OCI-LY7 (cell line): ENCODE measurements around the gene MAP3K20. TPM values are rescaled to one million over a fixed set of nuclear protein-coding genes. Genes with fewer than 3 reads are reported as not detected.
"Not testable (repeated sequence)": the region's sequence is repeated elsewhere in the genome, so short reads cannot be mapped to it uniquely, and the experiment has no call there.

Source experiments
- BruUV-seq: library from RNA; stranded (reverse); fragments of 400-500 nt; replicated peaks from 2 replicates; lab custom pipeline; 2021; lab: Mats Ljungman, UMichigan
- CTCF ChIA-PET: fragments of 300-600 bp; sonication (Branson Sonifier 250); formaldehyde crosslinking; loops from one replicate; lab custom pipeline; 2022; ENCODE audit warnings: antibody characterized with exemption; ENCODE audit not compliant: unreplicated experiment; lab: Charles Lee
- POLR2A ChIA-PET: fragments of 300-600 bp; sonication (Branson Sonifier 250); formaldehyde crosslinking; loops from one replicate; lab custom pipeline; 2022; ENCODE audit warnings: antibody characterized with exemption; lab: Charles Lee
- DNase-seq: peaks from one replicate; pipeline ENCODE4 v3.0.0-alpha.2; 2015; ENCODE audit warnings: low spot score
- H2AFZ ChIP-seq: fragments of 200-600 bp; sonication (generic), shearing (Covaris generic); 2 replicates; pipeline ENCODE4 v1.6.1; 2014; ENCODE audit warnings: mild to moderate bottlenecking, antibody characterized with exemption, low read length, moderate library complexity
- H3K27ac ChIP-seq: fragments of 200-600 bp; sonication (generic); 2 replicates; pipeline ENCODE4 v1.5.1; 2014; ENCODE audit warnings: mixed run types, low read depth, mild to moderate bottlenecking, moderate library complexity, low read length, inconsistent platforms; ENCODE audit not compliant: poor library complexity, severe bottlenecking
- H3K36me3 ChIP-seq: fragments of 200-600 bp; sonication (generic); 2 replicates; pipeline ENCODE4 v1.6.1; 2014; ENCODE audit warnings: mild to moderate bottlenecking, antibody characterized with exemption, low read length, moderate library complexity, mixed read lengths; ENCODE audit not compliant: insufficient read depth
- H3K4me1 ChIP-seq: fragments of 200-600 bp; sonication (generic); 2 replicates; pipeline ENCODE4 v1.5.1; 2014; ENCODE audit warnings: mild to moderate bottlenecking, low read length; ENCODE audit not compliant: insufficient read depth, poor library complexity, severe bottlenecking
- H3K4me2 ChIP-seq: fragments of 200-600 bp; sonication (generic); 2 replicates; pipeline ENCODE4 v1.6.1; 2014; ENCODE audit warnings: mild to moderate bottlenecking, low read length
- H3K4me3 ChIP-seq: fragments of 200-600 bp; sonication (generic); 2 replicates; pipeline ENCODE4 v1.5.1; 2014; ENCODE audit warnings: mild to moderate bottlenecking, low read depth, low read length; ENCODE audit not compliant: poor library complexity, severe bottlenecking
- H3K79me2 ChIP-seq: fragments of 200-600 bp; sonication (generic); 2 replicates; pipeline ENCODE4 v1.6.1; 2016; ENCODE audit warnings: low read depth, mild to moderate bottlenecking, low read length, moderate library complexity, mixed read lengths; ENCODE audit not compliant: insufficient read depth
- H3K9me2 ChIP-seq: fragments of 200-600 bp; sonication (generic); 2 replicates; pipeline ENCODE4 v1.6.1; 2016; ENCODE audit warnings: mild to moderate bottlenecking, low read length, mixed read lengths; ENCODE audit not compliant: insufficient read depth
- H3K9me3 ChIP-seq: fragments of 200-600 bp; sonication (generic); 2 replicates; pipeline ENCODE4 v1.6.1; 2014; ENCODE audit warnings: mild to moderate bottlenecking, mixed run types, low read length, mixed read lengths
- H4K20me1 ChIP-seq: fragments of 200-600 bp; sonication (generic); 2 replicates; pipeline ENCODE4 v1.6.1; 2014; ENCODE audit warnings: mild to moderate bottlenecking, antibody characterized with exemption, low read length, moderate library complexity, mixed read lengths; ENCODE audit not compliant: insufficient read depth
- EZH2phosphoT487 ChIP-seq: fragments of 200-600 bp; sonication (generic); IDR thresholded peaks from 2 replicates; pipeline ENCODE4 v1.6.1; 2018; ENCODE audit warnings: low read depth, borderline replicate concordance, mild to moderate bottlenecking, mixed run types, antibody characterized with exemption, low read length, moderate library complexity, mixed read lengths
- intact Hi-C: fragments of 100-400 bp; cut with micrococcal nuclease; formaldehyde crosslinking; loops from one replicate; pipeline ENCODE4 v1.10.0; 2022; ENCODE audit not compliant: unreplicated experiment
- total RNA-seq, 2 experiments: library from RNA; depleted of rRNA in 1 of 2; stranded (reverse); fragments of >200 nt in 1 of 2; shearing (Covaris generic) in 1 of 2; gene quantifications; 2 replicates each; pipeline ENCODE4 v1.2.3, GENCODE V29; 2014 to 2022
- TF ChIP-seq, protein P1 (sequence below): fragments of 200-600 bp; sonication (generic); conservative IDR thresholded peaks from 2 replicates; pipeline ENCODE4 v1.5.1; 2014; ENCODE audit warnings: mild to moderate bottlenecking, antibody characterized with exemption, low read length, moderate library complexity, mixed read lengths

Gene MAP3K20
- total RNA-seq, 2 experiments from 2014 or later: 8.2 to 17.9 TPM

DNA sequence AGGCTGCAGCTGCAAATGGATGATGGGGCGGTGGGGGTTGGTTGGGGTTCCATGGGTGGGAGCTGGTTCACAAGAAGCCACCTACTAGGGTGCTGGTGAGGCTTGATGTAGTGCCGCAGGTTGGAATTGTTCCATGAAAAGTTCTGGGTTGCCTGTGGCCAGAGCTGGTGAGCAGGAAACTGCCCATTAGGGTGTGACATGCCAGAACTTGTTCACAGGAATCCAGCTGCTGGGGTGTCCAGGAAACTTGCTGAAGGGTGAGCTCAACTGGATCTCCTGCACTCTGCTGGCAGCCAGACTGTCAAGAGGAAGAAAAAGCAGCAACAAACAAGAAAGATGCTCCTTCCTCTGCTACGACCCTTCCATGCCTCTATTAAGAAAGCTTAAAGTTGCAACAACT is 48.8 kb downstream of the MAP3K20 start:
- Histone ChIP-seq H3K4me3 (no peak overlapping the region), H4K20me1 (no peaks in the 10 kb centered on the region), H3K9me3 (no peaks in the 10 kb centered on the region), H3K9me2 (no peaks in the 10 kb centered on the region), H2AFZ (no peak overlapping the region), H3K36me3 (no peaks in the 10 kb centered on the region), H3K4me2 (no peak overlapping the region), H3K4me1 (no peaks in the 10 kb centered on the region), H3K79me2 (no peaks in the 10 kb centered on the region), H3K27ac (no peak overlapping the region)
- no TSS peak for BruUV-seq
- TF ChIP-seq EZH2phosphoT487: no peak
- TF ChIP-seq, protein P1, sequence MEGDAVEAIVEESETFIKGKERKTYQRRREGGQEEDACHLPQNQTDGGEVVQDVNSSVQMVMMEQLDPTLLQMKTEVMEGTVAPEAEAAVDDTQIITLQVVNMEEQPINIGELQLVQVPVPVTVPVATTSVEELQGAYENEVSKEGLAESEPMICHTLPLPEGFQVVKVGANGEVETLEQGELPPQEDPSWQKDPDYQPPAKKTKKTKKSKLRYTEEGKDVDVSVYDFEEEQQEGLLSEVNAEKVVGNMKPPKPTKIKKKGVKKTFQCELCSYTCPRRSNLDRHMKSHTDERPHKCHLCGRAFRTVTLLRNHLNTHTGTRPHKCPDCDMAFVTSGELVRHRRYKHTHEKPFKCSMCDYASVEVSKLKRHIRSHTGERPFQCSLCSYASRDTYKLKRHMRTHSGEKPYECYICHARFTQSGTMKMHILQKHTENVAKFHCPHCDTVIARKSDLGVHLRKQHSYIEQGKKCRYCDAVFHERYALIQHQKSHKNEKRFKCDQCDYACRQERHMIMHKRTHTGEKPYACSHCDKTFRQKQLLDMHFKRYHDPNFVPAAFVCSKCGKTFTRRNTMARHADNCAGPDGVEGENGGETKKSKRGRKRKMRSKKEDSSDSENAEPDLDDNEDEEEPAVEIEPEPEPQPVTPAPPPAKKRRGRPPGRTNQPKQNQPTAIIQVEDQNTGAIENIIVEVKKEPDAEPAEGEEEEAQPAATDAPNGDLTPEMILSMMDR: no peak
- intact Hi-C loops: no loop called here
- ChIA-PET POLR2A (interaction anchor here (0.9 to 1.4 kb wide), 2 partner anchors 10 to 53 kb away, joined by 3 to 4 read pairs; no protein-coding TSS in a partner anchor), CTCF (no interaction called here)
- no peak for DNase-seq

- no peak for DNase-seq
- no peaks in the 10 kb centered on the region for H3K79me2 ChIP-seq
- no peak overlapping the region for H2AFZ ChIP-seq
- no peak for TF ChIP-seq EZH2phosphoT487
- TF ChIP-seq, protein P1: no peak
- intact Hi-C loops: no loop called here
- no peak overlapping the region for H3K27ac ChIP-seq
- ChIA-PET CTCF (no interaction called here), POLR2A (no interaction called here)
- no peaks in the 10 kb centered on the region for H3K36me3 ChIP-seq
- no peak overlapping the region for H3K4me3 ChIP-seq
- no peaks in the 10 kb centered on the region for H3K9me3 ChIP-seq
- no TSS peak for BruUV-seq
- no peaks in the 10 kb centered on the region for H4K20me1 ChIP-seq
- no peaks in the 10 kb centered on the region for H3K9me2 ChIP-seq
- H3K4me2 ChIP-seq: no peak overlapping the region
- no peaks in the 10 kb centered on the region for H3K4me1 ChIP-seq
Observed at GRCh38 chr2:173126819-173127218, 51.2 kb downstream of the MAP3K20 start.

- H3K36me3 ChIP-seq, H3K4me3 ChIP-seq, CTCF ChIA-PET, H3K27ac ChIP-seq, intact Hi-C loops, H4K20me1 ChIP-seq, H3K9me2 ChIP-seq, BruUV-seq, H3K4me2 ChIP-seq, H3K79me2 ChIP-seq, DNase-seq, H3K4me1 ChIP-seq, H3K9me3 ChIP-seq, H2AFZ ChIP-seq: not testable (repeated sequence)
- POLR2A ChIA-PET: interaction anchor here (0.7 kb wide), 2 partner anchors 21 to 291 kb away, joined by 5 read pairs; no protein-coding TSS in a partner anchor
Observed at GRCh38 chr2:173128132-173128531, 52.5 kb downstream of the MAP3K20 start.
